GM19372 (cell line): Measurements from ENCODE around the gene DUSP7.
"Not testable (repeated sequence)": the region's sequence is repeated elsewhere in the genome, so short reads cannot be mapped to it uniquely, and the experiment has no call there.

ENCODE experiments used
- ATAC-seq: cut with Tn5 transposase; IDR thresholded peaks from one replicate; pipeline ENCODE4 v1.9.1; 2021; ENCODE audit warnings: mild to moderate bottlenecking, low read depth, moderate library complexity; ENCODE audit not compliant: unreplicated experiment

Gene DUSP7

GRCh38 chr3:52051444-52051843, 4.9 kb downstream of the DUSP7 start:
- no peak for ATAC-seq

GRCh38 chr3:52050571-52050970, 5.8 kb downstream of the DUSP7 start:
- ATAC-seq: no peak

- no peak for ATAC-seq
These were observed 6.9 kb downstream of the DUSP7 start for GRCh38 chr3:52049503-52049902.

GRCh38 chr3:52047295-52047960, 8.9 kb downstream of the DUSP7 start:
- no peak for ATAC-seq

- no peak for ATAC-seq
These were observed 9.5 kb downstream of the DUSP7 start for GRCh38 chr3:52046902-52047239.

GRCh38 chr3:52046186-52046901, 10.0 kb downstream of the DUSP7 start:
- ATAC-seq: no peak

- ATAC-seq: no peak
These were observed 11.3 kb downstream of the DUSP7 start for GRCh38 chr3:52044869-52045619.

GRCh38 chr3:52043750-52044149, 12.6 kb downstream of the DUSP7 start:
- no peak for ATAC-seq

- ATAC-seq: not testable (repeated sequence)
These were observed 13.3 kb downstream of the DUSP7 start for GRCh38 chr3:52043039-52043438.

- ATAC-seq: no peak
These were observed 15.1 kb downstream of the DUSP7 start for GRCh38 chr3:52041118-52041731.

GRCh38 chr3:52040600-52040999, 15.8 kb downstream of the DUSP7 start:
- no peak for ATAC-seq

- no peak for ATAC-seq
These were observed 16.5 kb downstream of the DUSP7 start for GRCh38 chr3:52039846-52040245.

- no peak for ATAC-seq
These were observed 16.9 kb downstream of the DUSP7 start for GRCh38 chr3:52039426-52039825.

GRCh38 chr3:52038227-52038626, 18.1 kb downstream of the DUSP7 start:
- no peak for ATAC-seq

- ATAC-seq: no peak
These were observed 19.1 kb downstream of the DUSP7 start for GRCh38 chr3:52037291-52037690.

- no peak for ATAC-seq
These were observed 19.5 kb downstream of the DUSP7 start for GRCh38 chr3:52036829-52037228.

- ATAC-seq: no peak
These were observed 20.1 kb downstream of the DUSP7 start for GRCh38 chr3:52036222-52036694.

- no peak for ATAC-seq
These were observed 21.7 kb downstream of the DUSP7 start for GRCh38 chr3:52034651-52035050.

- no peak for ATAC-seq
These were observed 22.2 kb downstream of the DUSP7 start for GRCh38 chr3:52034212-52034611.

- ATAC-seq: not testable (repeated sequence)
These were observed 22.6 kb downstream of the DUSP7 start for GRCh38 chr3:52033748-52034147.
